ENCODE measurements around the gene CD200.
"Not testable (repeated sequence)": the region's sequence is repeated elsewhere in the genome, so short reads cannot be mapped to it uniquely, and the experiment has no call there.

- TF ChIP-seq CTCF (IDR thresholded peaks at IDR 0.05); POLR2A (IDR thresholded peaks at IDR 0.05); POLR2AphosphoS5 (IDR thresholded peaks at IDR 0.05; ENCODE audit: insufficient read depth in 1 of 2, low read depth in 1 of 2): not testable (repeated sequence)
Observed at GRCh38 chr3:112404924-112405549, 72.1 kb downstream of the CD200 start.

All from vagina (tissue), 2 donors.